ENCODE measurements around the gene ACAP3.

GRCh38 chr1:1337793-1338147, 30.0 kb upstream of the ACAP3 start:
- TF ChIP-seq PRDM15 (CRISPR knock-in tag; IDR thresholded peaks at IDR 0.05) (no peak), TP53 (CRISPR knock-in tag; IDR thresholded peaks at IDR 0.05) (no peak), ZNF263 (CRISPR knock-in tag; IDR thresholded peaks at IDR 0.05; ENCODE audit: low read depth) (no peak), TCF7 (CRISPR knock-in tag; IDR thresholded peaks at IDR 0.05; ENCODE audit: low read depth) (no peak), TEAD1 (CRISPR knock-in tag; IDR thresholded peaks at IDR 0.05) (no peak), HMGXB4 (CRISPR knock-in tag; IDR thresholded peaks at IDR 0.05) (no peak), ZNF219 (CRISPR knock-in tag; IDR thresholded peaks at IDR 0.05; ENCODE audit: borderline replicate concordance) (no peak), SMAD3 (CRISPR knock-in tag; IDR thresholded peaks at IDR 0.05; ENCODE audit: borderline replicate concordance) (no peak), ZBTB21 (CRISPR knock-in tag; IDR thresholded peaks at IDR 0.05; ENCODE audit: borderline replicate concordance) (no peak)
- TF ChIP-seq, protein P1, sequence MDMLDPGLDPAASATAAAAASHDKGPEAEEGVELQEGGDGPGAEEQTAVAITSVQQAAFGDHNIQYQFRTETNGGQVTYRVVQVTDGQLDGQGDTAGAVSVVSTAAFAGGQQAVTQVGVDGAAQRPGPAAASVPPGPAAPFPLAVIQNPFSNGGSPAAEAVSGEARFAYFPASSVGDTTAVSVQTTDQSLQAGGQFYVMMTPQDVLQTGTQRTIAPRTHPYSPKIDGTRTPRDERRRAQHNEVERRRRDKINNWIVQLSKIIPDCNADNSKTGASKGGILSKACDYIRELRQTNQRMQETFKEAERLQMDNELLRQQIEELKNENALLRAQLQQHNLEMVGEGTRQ (CRISPR knock-in tag; IDR thresholded peaks at IDR 0.05), result no peak
- TF ChIP-seq, protein P2, sequence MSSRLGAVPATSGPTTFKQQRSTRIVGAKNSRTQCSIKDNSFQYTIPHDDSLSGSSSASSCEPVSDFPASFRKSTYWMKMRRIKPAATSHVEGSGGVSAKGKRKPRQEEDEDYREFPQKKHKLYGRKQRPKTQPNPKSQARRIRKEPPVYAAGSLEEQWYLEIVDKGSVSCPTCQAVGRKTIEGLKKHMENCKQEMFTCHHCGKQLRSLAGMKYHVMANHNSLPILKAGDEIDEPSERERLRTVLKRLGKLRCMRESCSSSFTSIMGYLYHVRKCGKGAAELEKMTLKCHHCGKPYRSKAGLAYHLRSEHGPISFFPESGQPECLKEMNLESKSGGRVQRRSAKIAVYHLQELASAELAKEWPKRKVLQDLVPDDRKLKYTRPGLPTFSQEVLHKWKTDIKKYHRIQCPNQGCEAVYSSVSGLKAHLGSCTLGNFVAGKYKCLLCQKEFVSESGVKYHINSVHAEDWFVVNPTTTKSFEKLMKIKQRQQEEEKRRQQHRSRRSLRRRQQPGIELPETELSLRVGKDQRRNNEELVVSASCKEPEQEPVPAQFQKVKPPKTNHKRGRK (CRISPR knock-in tag; IDR thresholded peaks at IDR 0.05; ENCODE audit: borderline replicate concordance), result no peak
- TF ChIP-seq, protein P3, sequence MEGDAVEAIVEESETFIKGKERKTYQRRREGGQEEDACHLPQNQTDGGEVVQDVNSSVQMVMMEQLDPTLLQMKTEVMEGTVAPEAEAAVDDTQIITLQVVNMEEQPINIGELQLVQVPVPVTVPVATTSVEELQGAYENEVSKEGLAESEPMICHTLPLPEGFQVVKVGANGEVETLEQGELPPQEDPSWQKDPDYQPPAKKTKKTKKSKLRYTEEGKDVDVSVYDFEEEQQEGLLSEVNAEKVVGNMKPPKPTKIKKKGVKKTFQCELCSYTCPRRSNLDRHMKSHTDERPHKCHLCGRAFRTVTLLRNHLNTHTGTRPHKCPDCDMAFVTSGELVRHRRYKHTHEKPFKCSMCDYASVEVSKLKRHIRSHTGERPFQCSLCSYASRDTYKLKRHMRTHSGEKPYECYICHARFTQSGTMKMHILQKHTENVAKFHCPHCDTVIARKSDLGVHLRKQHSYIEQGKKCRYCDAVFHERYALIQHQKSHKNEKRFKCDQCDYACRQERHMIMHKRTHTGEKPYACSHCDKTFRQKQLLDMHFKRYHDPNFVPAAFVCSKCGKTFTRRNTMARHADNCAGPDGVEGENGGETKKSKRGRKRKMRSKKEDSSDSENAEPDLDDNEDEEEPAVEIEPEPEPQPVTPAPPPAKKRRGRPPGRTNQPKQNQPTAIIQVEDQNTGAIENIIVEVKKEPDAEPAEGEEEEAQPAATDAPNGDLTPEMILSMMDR (IDR thresholded peaks at IDR 0.05), result no peak
- TF ChIP-seq, protein P4, sequence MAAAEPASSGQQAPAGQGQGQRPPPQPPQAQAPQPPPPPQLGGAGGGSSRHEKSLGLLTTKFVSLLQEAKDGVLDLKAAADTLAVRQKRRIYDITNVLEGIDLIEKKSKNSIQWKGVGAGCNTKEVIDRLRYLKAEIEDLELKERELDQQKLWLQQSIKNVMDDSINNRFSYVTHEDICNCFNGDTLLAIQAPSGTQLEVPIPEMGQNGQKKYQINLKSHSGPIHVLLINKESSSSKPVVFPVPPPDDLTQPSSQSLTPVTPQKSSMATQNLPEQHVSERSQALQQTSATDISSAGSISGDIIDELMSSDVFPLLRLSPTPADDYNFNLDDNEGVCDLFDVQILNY (CRISPR knock-in tag; IDR thresholded peaks at IDR 0.05), result no peak
- TF ChIP-seq, protein P5, sequence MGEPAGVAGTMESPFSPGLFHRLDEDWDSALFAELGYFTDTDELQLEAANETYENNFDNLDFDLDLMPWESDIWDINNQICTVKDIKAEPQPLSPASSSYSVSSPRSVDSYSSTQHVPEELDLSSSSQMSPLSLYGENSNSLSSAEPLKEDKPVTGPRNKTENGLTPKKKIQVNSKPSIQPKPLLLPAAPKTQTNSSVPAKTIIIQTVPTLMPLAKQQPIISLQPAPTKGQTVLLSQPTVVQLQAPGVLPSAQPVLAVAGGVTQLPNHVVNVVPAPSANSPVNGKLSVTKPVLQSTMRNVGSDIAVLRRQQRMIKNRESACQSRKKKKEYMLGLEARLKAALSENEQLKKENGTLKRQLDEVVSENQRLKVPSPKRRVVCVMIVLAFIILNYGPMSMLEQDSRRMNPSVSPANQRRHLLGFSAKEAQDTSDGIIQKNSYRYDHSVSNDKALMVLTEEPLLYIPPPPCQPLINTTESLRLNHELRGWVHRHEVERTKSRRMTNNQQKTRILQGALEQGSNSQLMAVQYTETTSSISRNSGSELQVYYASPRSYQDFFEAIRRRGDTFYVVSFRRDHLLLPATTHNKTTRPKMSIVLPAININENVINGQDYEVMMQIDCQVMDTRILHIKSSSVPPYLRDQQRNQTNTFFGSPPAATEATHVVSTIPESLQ (CRISPR knock-in tag; IDR thresholded peaks at IDR 0.05), result no peak

All from WTC11 (cell line).